Activated CD8-positive, alpha-beta T cell treated with anti-CD3 and anti-CD28 coated beads for 36 hours (primary cell): Measurements from ENCODE around the gene C19orf25. TPM values are rescaled to one million over a fixed set of nuclear protein-coding genes. Genes with fewer than 3 reads are reported as not detected.

Source experiments
- ATAC-seq: fragments of 200-7000 bp; cut with Tn5 transposase; one replicate; pipeline ENCODE4 v1.10.0; 2021; ENCODE audit warnings: mild to moderate bottlenecking, moderate library complexity
- CTCF ChIA-PET: fragments of 350-600 bp; sonication (Branson Sonifier 250); formaldehyde crosslinking; loops from one replicate; lab custom pipeline; 2021; ENCODE audit warnings: antibody characterized with exemption; lab: Charles Lee
- POLR2A ChIA-PET: fragments of 350-600 bp; sonication (Branson Sonifier 250); formaldehyde crosslinking; loops from one replicate; lab custom pipeline; 2021; ENCODE audit warnings: antibody characterized with exemption; lab: Charles Lee
- DNase-seq: peaks from one replicate; pipeline ENCODE4 v3.0.0-alpha.2; 2020
- H3K27ac Mint-ChIP-seq: one replicate; pipeline ENCODE4 v1.8.0; 2021; ENCODE audit warnings: mild to moderate bottlenecking, mixed read lengths
- H3K27me3 Mint-ChIP-seq: one replicate; pipeline ENCODE4 v1.8.0; 2021; ENCODE audit warnings: mixed read lengths
- H3K36me3 Mint-ChIP-seq: one replicate; pipeline ENCODE4 v1.8.0; 2021; ENCODE audit warnings: low read depth, mixed read lengths
- H3K4me1 Mint-ChIP-seq: one replicate; pipeline ENCODE4 v1.8.0; 2021; ENCODE audit warnings: low read depth, mixed read lengths
- H3K4me3 Mint-ChIP-seq: one replicate; pipeline ENCODE4 v1.8.0; 2021; ENCODE audit warnings: mild to moderate bottlenecking, moderate library complexity, mixed read lengths
- H3K9me3 Mint-ChIP-seq: one replicate; pipeline ENCODE4 v1.8.0; 2021; ENCODE audit warnings: mixed read lengths
- CTCF ChIP-seq: fragments of 200-600 bp; IDR thresholded peaks from one replicate; pipeline ENCODE4 v1.8.0; 2022; ENCODE audit warnings: antibody characterized with exemption, mild to moderate bottlenecking
- intact Hi-C: fragments of 100-400 bp; cut with micrococcal nuclease; formaldehyde crosslinking; loops from one replicate; pipeline ENCODE4 v1.10.0; 2022
- total RNA-seq, 2 experiments: library from RNA; stranded (reverse); gene quantifications; one replicate each; pipeline ENCODE4 v1.2.3, GENCODE V29; 2021

The C19orf25 gene
- total RNA-seq, 2 experiments from 2014 or later = 21.3 to 21.5 TPM

GRCh38 chr19:1518471-1518870 is 39.5 kb upstream of the C19orf25 start:
- peaks cover 9% of the 10 kb centered on the region for H3K27me3 Mint-ChIP-seq
- no peak for TF ChIP-seq CTCF
- no peaks in the 10 kb centered on the region for H3K9me3 Mint-ChIP-seq
- ATAC-seq (no peak), DNase-seq (no peak)
- CTCF ChIA-PET = interaction anchor here (1.1 kb wide), 1 partner anchor 28 kb away, joined by 3 read pairs; no protein-coding TSS in a partner anchor
- no peak overlapping the region for H3K4me3 Mint-ChIP-seq
- H3K27ac Mint-ChIP-seq = no peak overlapping the region
- no peaks in the 10 kb centered on the region for H3K36me3 Mint-ChIP-seq
- intact Hi-C loops = no loop called here
- H3K4me1 Mint-ChIP-seq = no peaks in the 10 kb centered on the region
- POLR2A ChIA-PET = interaction anchor here (0.8 kb wide), 1 partner anchor 252 kb away, joined by 3 read pairs; no protein-coding TSS in a partner anchor

DNA sequence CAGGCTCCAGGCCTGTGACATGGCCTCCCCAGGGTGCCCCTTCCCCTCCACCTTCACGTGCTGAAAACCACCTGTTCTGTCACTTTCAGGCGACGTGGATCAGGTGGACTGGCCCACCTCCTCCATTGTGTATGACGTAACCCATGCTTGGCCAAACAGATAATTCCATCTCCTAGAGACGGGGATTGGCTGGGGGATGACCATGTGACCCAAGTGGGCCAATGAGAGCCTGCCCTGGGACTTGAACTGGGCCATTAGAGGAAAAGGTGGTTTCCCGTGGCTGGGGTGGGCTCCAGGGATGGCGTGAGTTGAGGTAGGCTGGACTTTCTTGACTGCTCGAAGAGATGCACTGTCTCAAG is 37.4 kb upstream of the C19orf25 start:
- ATAC-seq (no peak), DNase-seq (no peak)
- ChIA-PET CTCF (interaction anchor here (0.6 kb wide), 1 partner anchor 30 kb away, joined by 4 read pairs; no protein-coding TSS in a partner anchor), POLR2A (no interaction called here)
- H3K27ac Mint-ChIP-seq = no peak overlapping the region
- H3K27me3 Mint-ChIP-seq = peaks cover 2% of the 10 kb centered on the region
- no peak overlapping the region for H3K4me3 Mint-ChIP-seq
- no peak for TF ChIP-seq CTCF
- no peaks in the 10 kb centered on the region for H3K36me3 Mint-ChIP-seq
- intact Hi-C loops = no loop called here
- peaks cover 4% of the 10 kb centered on the region for H3K4me1 Mint-ChIP-seq
- no peaks in the 10 kb centered on the region for H3K9me3 Mint-ChIP-seq

DNA sequence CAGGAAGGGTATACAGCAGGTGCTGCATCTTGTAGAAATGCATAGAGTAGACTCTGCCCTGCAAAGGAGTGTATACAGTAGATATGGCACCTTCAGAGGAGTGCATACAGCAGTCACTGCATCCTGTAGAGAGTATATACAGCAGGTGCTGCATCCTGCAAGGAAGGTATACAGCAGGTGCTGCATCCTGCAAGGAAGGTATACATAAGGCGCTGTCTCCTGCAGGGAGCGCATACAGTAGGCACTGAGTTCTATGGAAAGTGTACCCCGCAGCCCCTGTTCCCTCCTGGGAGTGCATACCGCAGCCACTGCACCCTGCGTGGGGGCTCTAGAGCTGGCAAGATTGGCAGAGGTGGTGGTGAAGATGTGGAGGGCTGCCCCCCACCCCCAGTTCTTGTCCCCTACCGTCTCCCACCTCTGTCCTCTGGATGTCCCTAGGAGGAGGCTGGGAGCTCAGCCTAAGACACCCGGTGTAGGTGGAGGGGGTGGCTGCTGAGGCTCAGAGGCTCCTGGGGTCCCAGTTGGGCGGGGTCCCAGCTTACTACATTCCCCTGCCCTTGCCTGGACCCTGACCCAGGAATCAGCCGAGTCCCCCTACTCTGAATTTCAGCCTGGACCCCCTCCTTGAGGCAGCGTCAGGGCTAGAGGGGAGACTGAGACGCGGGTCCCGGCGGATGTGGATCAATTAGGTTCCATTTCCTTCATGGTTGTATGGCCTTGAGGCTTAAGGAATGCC is 36.1 kb upstream of the C19orf25 start:
- intact Hi-C loops = no loop called here
- Mint-ChIP-seq H3K27ac (no peak overlapping the region), H3K27me3 (peaks cover 4% of the 10 kb centered on the region), H3K4me1 (peaks cover 4% of the 10 kb centered on the region), H3K4me3 (no peak overlapping the region), H3K9me3 (no peaks in the 10 kb centered on the region), H3K36me3 (no peaks in the 10 kb centered on the region)
- ChIA-PET POLR2A (interaction anchor here (0.8 to 1.1 kb wide), 2 partner anchors 22 to 56 kb away, joined by 3 read pairs; no protein-coding TSS in a partner anchor), CTCF (interaction anchor here (1.9 kb wide), 1 partner anchor 49 kb away, joined by 7 read pairs; no protein-coding TSS in a partner anchor)
- no peak for TF ChIP-seq CTCF
- no peak for DNase-seq
- ATAC-seq = no peak

- no peak for ATAC-seq
- Mint-ChIP-seq H3K27ac (no peak overlapping the region), H3K9me3 (no peaks in the 10 kb centered on the region), H3K4me3 (no peak overlapping the region), H3K27me3 (peaks cover 9% of the 10 kb centered on the region), H3K4me1 (peaks cover 9% of the 10 kb centered on the region), H3K36me3 (no peaks in the 10 kb centered on the region)
- ChIA-PET POLR2A (interaction anchor here (0.8 to 1.1 kb wide), 2 partner anchors 21 to 55 kb away, joined by 3 read pairs; no protein-coding TSS in a partner anchor), CTCF (interaction anchor here (1.9 kb wide), 1 partner anchor 48 kb away, joined by 7 read pairs; no protein-coding TSS in a partner anchor)
- no peak for DNase-seq
- intact Hi-C loops = no loop called here
- no peak for TF ChIP-seq CTCF
Measured at GRCh38 chr19:1514295-1514661, 35.3 kb upstream of the C19orf25 start.
